ENCODE data around the gene EIF3B. TPM values are rescaled to one million over a fixed set of nuclear protein-coding genes. Genes with fewer than 3 reads are reported as not detected.
A peak's percentile ranks its signal among the peaks of the same experiment; 100 is the strongest.
"Not testable (repeated sequence)": the region's sequence is repeated elsewhere in the genome, so short reads cannot be mapped to it uniquely, and the experiment has no call there.

Gene EIF3B
- total RNA-seq (100 to 1,000 TPM; 102 to 133 TPM), polyA plus RNA-seq (10 to 100 TPM; 82.5 to 90.1 TPM)
- long read RNA-seq, donor 1, transcript EIF3B-201 (19 exons, 3,055 nt) = minor isoform, 6 of 16 reads
- long read RNA-seq, donor 1, transcript EIF3B-202 (19 exons, 2,966 nt) = major isoform, 9 of 16 reads
- long read RNA-seq, donor 1, partial matches to known transcripts = 0 of 16 reads
- long read RNA-seq, donor 1, other reads (novel, unspliced or antisense) = 0 of 16 reads
- long read RNA-seq, donor 2, partial matches to known transcripts = 0 of 2 reads
- long read RNA-seq, donor 2, other reads (novel, unspliced or antisense) = 0 of 2 reads
- long read RNA-seq, donor 3, transcript EIF3B-202 (19 exons, 2,966 nt) = major isoform, 12 of 19 reads
- long read RNA-seq, donor 3, partial matches to known transcripts = 0 of 19 reads
- long read RNA-seq, donor 3, other reads (novel, unspliced or antisense) = 0 of 19 reads
- long read RNA-seq, donor 4, partial matches to known transcripts = 10 of 15 reads
- long read RNA-seq, donor 4, other reads (novel, unspliced or antisense) = 0 of 15 reads
- long read RNA-seq, donor 5, transcript EIF3B-202 (19 exons, 2,966 nt) = major isoform, 12 of 22 reads
- long read RNA-seq, donor 5, transcript EIF3B-201 (19 exons, 3,055 nt) = minor isoform, 7 of 22 reads
- long read RNA-seq, donor 5, partial matches to known transcripts = 0 of 22 reads
- long read RNA-seq, donor 5, other reads (novel, unspliced or antisense) = 0 of 22 reads

DNA sequence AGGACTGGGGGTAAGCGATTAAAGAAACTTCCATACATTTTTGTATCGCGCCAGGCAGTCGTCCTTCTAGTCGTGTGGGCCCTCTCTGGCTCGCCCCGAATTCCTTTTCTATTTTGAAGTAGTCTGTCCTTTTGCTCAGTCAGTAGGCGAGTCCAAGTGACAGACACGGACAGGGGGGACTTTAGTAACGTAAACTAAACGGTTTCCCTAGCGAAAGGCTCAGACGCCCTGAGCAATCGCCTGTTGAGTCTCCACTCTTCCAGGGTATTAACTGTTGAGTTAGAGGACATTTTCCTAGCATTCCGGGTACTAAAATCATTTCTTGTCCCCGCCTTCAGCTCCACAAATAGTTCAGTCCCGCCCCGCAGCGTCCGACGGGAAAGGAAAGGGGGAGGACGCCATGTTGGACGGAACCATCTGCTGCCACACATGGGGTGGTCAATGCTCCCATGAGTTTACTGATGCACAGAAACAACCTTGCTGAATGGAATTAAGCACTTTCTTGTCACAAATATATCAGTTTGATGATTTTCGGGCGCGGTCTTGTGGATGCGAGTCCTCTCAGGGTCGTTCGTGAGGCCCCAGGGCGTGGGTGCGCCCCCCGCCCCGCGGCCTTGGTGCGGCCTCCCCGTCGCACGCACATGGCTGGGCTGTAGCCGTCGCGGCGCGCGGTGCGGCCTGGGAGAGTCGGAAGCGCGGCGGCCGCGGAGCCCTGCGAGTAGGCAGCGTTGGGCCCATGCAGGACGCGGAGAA is at the start of gene EIF3B:
Gene EIF3B (plus strand): TSS at position 642 of the 753 bp plus-strand sequence. CDS start 95 bp downstream, at position 737.
- Histone ChIP-seq H3K36me3 (ENCODE audit: control insufficient read depth in 4 of 4, insufficient read depth in 4 of 4, low read length in 4 of 4) (peaks cover 0 to 9% (median 2%) of the 10 kb centered on the region in 4 donors), H3K9me3 (ENCODE audit: control insufficient read depth in 4 of 4, insufficient read depth in 3 of 4, low read length in 3 of 4) (no peaks in the 10 kb centered on the region), H3K4me1 (ENCODE audit: control insufficient read depth in 5 of 5, insufficient read depth in 5 of 5, low read length in 5 of 5) (peaks cover 0 to 22% (median 12%) of the 10 kb centered on the region in 5 donors), H3K27me3 (ENCODE audit: control insufficient read depth in 3 of 3, insufficient read depth in 3 of 3, low read length in 2 of 3) (no peaks in the 10 kb centered on the region), H3K9ac (ENCODE audit: insufficient read depth in 1 of 2, low read length in 2 of 2) (peak within 1 kb of the TSS; percentile 100), H3K4me3 (peak within 1 kb of the TSS; percentile 63), H3K27ac (ENCODE audit: low read depth in 1 of 2, low read length in 1 of 2) (peak within 1 kb of the TSS; percentile 96 to 97)
- TF ChIP-seq, protein P1, sequence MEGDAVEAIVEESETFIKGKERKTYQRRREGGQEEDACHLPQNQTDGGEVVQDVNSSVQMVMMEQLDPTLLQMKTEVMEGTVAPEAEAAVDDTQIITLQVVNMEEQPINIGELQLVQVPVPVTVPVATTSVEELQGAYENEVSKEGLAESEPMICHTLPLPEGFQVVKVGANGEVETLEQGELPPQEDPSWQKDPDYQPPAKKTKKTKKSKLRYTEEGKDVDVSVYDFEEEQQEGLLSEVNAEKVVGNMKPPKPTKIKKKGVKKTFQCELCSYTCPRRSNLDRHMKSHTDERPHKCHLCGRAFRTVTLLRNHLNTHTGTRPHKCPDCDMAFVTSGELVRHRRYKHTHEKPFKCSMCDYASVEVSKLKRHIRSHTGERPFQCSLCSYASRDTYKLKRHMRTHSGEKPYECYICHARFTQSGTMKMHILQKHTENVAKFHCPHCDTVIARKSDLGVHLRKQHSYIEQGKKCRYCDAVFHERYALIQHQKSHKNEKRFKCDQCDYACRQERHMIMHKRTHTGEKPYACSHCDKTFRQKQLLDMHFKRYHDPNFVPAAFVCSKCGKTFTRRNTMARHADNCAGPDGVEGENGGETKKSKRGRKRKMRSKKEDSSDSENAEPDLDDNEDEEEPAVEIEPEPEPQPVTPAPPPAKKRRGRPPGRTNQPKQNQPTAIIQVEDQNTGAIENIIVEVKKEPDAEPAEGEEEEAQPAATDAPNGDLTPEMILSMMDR (IDR thresholded peaks at IDR 0.05; ENCODE audit: control extremely low read depth, extremely low read depth) = no peak
- DNase-seq (peak; percentile 94 to 98 (median 97)), ATAC-seq (ENCODE audit: insufficient read depth, low FRiP score) (peak; percentile 92)
- 0 to 1% methylated on average over 52 to 55 of the region's 55 CpGs for WGBS, 2 donors

DNA sequence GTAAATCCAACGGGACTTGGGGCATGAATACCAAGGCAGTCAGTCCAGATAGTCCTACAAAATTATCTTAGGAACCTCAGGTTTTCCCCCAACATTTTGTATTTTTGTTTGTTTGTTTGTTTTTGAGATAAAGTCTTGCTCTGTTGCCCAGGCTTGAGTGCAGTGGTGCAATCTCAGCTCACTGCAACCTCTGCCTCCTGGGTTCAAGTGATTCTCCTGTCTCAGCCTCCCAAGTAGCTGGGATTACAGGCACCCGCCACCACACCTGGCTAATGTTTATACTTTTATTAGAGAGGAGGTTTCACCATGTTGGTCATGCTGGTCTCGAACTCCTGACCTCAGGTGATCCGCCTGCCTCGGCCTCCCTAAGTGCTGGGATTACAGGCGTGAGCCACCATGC is 49.4 kb upstream of the EIF3B start:
- not testable (repeated sequence) for H3K9me3 ChIP-seq (ENCODE audit: control insufficient read depth in 4 of 4, insufficient read depth in 3 of 4, low read length in 3 of 4); H3K9ac ChIP-seq (ENCODE audit: insufficient read depth in 1 of 2, low read length in 2 of 2); H3K36me3 ChIP-seq (ENCODE audit: control insufficient read depth in 4 of 4, insufficient read depth in 4 of 4, low read length in 4 of 4); H3K27me3 ChIP-seq (ENCODE audit: control insufficient read depth in 3 of 3, insufficient read depth in 3 of 3, low read length in 2 of 3); H3K4me3 ChIP-seq; ATAC-seq (ENCODE audit: insufficient read depth, low FRiP score); DNase-seq
- Histone ChIP-seq H3K4me1 (ENCODE audit: control insufficient read depth in 5 of 5, insufficient read depth in 5 of 5, low read length in 5 of 5) (peaks cover 0 to 13% (median 0%) of the 10 kb centered on the region in 5 donors), H3K27ac (ENCODE audit: low read depth in 1 of 2, low read length in 1 of 2) (peak overlapping the region in 1 of 2 donors; percentile 60)
- 89 to 91% methylated on average over 6 of the region's 6 CpGs for WGBS, 2 donors

DNA sequence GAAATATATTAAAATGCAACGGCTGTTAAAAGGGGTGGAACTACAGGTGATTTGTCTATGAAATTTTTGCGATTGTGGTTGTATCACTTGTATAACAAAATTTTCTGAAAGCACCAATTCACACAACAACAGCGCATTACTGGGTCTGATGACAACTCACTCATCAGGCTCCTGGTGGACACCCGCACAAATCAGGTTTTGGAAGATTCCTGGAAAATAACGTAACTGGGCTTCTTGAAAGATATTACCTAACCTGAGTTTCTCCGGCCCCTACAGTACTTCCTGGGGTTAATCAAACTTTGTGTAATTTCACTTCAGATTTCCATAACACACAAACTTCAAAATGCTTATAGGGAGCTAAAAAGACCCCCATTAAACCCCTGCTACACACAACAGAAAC is 47.9 kb upstream of the EIF3B start:
- no peak for ATAC-seq (ENCODE audit: insufficient read depth, low FRiP score)
- Histone ChIP-seq H3K9me3 (ENCODE audit: control insufficient read depth in 4 of 4, insufficient read depth in 3 of 4, low read length in 3 of 4) (no peaks in the 10 kb centered on the region), H3K9ac (ENCODE audit: insufficient read depth in 1 of 2, low read length in 2 of 2) (no peak overlapping the region), H3K4me3 (no peak overlapping the region), H3K27ac (ENCODE audit: low read depth in 1 of 2, low read length in 1 of 2) (no peak overlapping the region), H3K4me1 (ENCODE audit: control insufficient read depth in 5 of 5, insufficient read depth in 5 of 5, low read length in 5 of 5) (peaks cover 0 to 10% (median 0%) of the 10 kb centered on the region in 5 donors), H3K36me3 (ENCODE audit: control insufficient read depth in 4 of 4, insufficient read depth in 4 of 4, low read length in 4 of 4) (peaks cover 0 to 4% (median 1%) of the 10 kb centered on the region in 4 donors), H3K27me3 (ENCODE audit: control insufficient read depth in 3 of 3, insufficient read depth in 3 of 3, low read length in 2 of 3) (no peaks in the 10 kb centered on the region)
- WGBS, 2 donors = 81 to 82% methylated on average over 6 of the region's 6 CpGs
- no peak for DNase-seq
- TF ChIP-seq, protein P1 (IDR thresholded peaks at IDR 0.05; ENCODE audit: control extremely low read depth, extremely low read depth) = no peak

Data from lung (tissue), 16 donors.